NCI-H82 (cell line): ENCODE results near the gene SIK3.
A peak's percentile ranks its signal among the peaks of the same experiment; 100 is the strongest.

Experiments used
- DNase-seq: peaks from one replicate; lab custom pipeline; 2025; lab: John Stamatoyannopoulos, UW

Gene SIK3

GRCh38 chr11:116895048-116895757 is 203.0 kb downstream of the SIK3 start:
- peak; percentile 24 for DNase-seq

GRCh38 chr11:116893906-116894305 is 204.3 kb downstream of the SIK3 start:
- DNase-seq, result no peak

- DNase-seq, result no peak
Measured at GRCh38 chr11:116893437-116893836, 204.8 kb downstream of the SIK3 start.

- no peak for DNase-seq
Measured at GRCh38 chr11:116892374-116892773, 205.9 kb downstream of the SIK3 start.

GRCh38 chr11:116891746-116892145 is 206.5 kb downstream of the SIK3 start:
- no peak for DNase-seq

- no peak for DNase-seq
Measured at GRCh38 chr11:116890607-116891006, 207.6 kb downstream of the SIK3 start.

GRCh38 chr11:116890193-116890592 is 208.0 kb downstream of the SIK3 start:
- no peak for DNase-seq

- DNase-seq, result no peak
Measured at GRCh38 chr11:116888884-116889549, 209.2 kb downstream of the SIK3 start.

- DNase-seq, result no peak
Measured at GRCh38 chr11:116888024-116888423, 210.2 kb downstream of the SIK3 start.

GRCh38 chr11:116885951-116886655 is 212.1 kb downstream of the SIK3 start:
- peak; percentile 14 for DNase-seq

GRCh38 chr11:116882386-116882785 is 215.8 kb downstream of the SIK3 start:
- DNase-seq, result no peak

- DNase-seq, result no peak
Measured at GRCh38 chr11:116881143-116881542, 217.1 kb downstream of the SIK3 start.

- DNase-seq, result peak; percentile 72
Measured at GRCh38 chr11:116879800-116880625, 218.2 kb downstream of the SIK3 start.

- no peak for DNase-seq
Measured at GRCh38 chr11:116876656-116877055, 221.6 kb downstream of the SIK3 start.

- DNase-seq, result no peak
Measured at GRCh38 chr11:116875194-116875593, 223.0 kb downstream of the SIK3 start.

- DNase-seq, result no peak
Measured at GRCh38 chr11:116874251-116874650, 224.0 kb downstream of the SIK3 start.

- no peak for DNase-seq
Measured at GRCh38 chr11:116873381-116873780, 224.8 kb downstream of the SIK3 start.

- DNase-seq, result no peak
Measured at GRCh38 chr11:116871248-116871647, 227.0 kb downstream of the SIK3 start.

- DNase-seq, result no peak
Measured at GRCh38 chr11:116870054-116870453, 228.2 kb downstream of the SIK3 start.

- no peak for DNase-seq
Measured at GRCh38 chr11:116869610-116870009, 228.6 kb downstream of the SIK3 start.

- no peak for DNase-seq
Measured at GRCh38 chr11:116868066-116868465, 230.2 kb downstream of the SIK3 start.

GRCh38 chr11:116867619-116868018 is 230.6 kb downstream of the SIK3 start:
- DNase-seq, result no peak
